ENCODE measurements around the gene STARD5. TPM values are rescaled to one million over a fixed set of nuclear protein-coding genes. Genes with fewer than 3 reads are reported as not detected.

The STARD5 gene
- polyA plus RNA-seq, 4 donors: 2.9 to 4.6 (median 4.3) TPM

DNA sequence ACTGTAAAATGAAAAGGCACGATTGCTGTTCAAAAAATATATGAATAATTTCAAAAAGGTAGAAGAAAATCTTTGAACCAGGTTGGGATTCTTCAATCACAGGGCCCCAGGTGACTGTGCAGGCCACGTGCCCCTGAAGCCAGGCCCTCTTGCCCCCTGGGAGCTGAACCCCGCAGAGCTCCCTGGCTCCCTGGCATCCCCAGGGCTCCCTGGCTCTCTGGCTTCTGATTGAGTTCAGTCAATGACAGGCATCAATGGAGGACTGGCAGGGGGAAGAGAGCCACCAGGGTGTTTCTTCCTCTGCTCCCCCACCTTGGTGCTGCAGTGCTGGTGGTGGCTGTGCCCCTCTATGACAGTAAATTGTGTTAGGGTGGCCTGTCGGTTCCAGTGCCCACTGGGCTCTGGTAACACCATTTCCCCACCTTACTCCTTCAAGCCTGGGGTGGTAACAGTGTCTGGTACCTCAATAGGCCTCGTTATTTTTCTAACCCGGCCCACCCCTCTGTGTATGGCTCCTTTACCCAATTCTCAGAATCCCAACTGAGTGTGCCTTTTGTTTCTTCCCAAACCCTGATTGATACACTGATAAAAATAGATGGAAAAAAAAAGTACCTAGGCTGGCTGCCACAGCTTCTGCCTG is 62.6 kb downstream of the STARD5 start:
- DNase-seq (ENCODE audit: low read depth in 4 of 4, low spot score in 3 of 4): no peak

- no peak for DNase-seq (ENCODE audit: low read depth in 4 of 4, low spot score in 3 of 4)
Observed at GRCh38 chr15:81259760-81260298, 64.1 kb downstream of the STARD5 start.

Other genes starting within 250 kb of the STARD5 start
- under 1 TPM; 0.22 to 0.52 (median 0.41) TPM for gene CFAP161, start 189.9 kb downstream of the STARD5 start, polyA plus RNA-seq (ENCODE audit: insufficient read length in 4 of 4)
- 1 to 10 TPM; 4.1 to 7.1 (median 5.6) TPM for gene IL16, start 127.3 kb downstream of the STARD5 start, polyA plus RNA-seq (ENCODE audit: insufficient read length in 4 of 4)
- gene TMC3, start 50.1 kb upstream of the STARD5 start, polyA plus RNA-seq (ENCODE audit: insufficient read length in 4 of 4): under 1 TPM; 0.14 to 0.29 (median 0.20) TPM

All from left renal pelvis (tissue), 4 donors.